MM.1S (cell line): ENCODE data around the gene SNX20.

ENCODE experiments used
- CTCF ChIP-seq: fragments of 300-600 bp; sonication (generic); IDR thresholded peaks from 2 replicates; pipeline ENCODE4 v1.5.1; 2016; ENCODE audit warnings: antibody characterized with exemption, low read length, mixed read lengths
- EZH2 ChIP-seq: fragments of 300-600 bp; sonication (generic); optimal IDR thresholded peaks from 2 replicates; pipeline ENCODE3; 2017; ENCODE audit warnings: low read depth, mild to moderate bottlenecking, antibody characterized with exemption, low read length, mixed read lengths
- EZH2phosphoT487 ChIP-seq: fragments of 300-600 bp; sonication (generic); IDR thresholded peaks from 2 replicates; pipeline ENCODE4 v1.6.1; 2018; ENCODE audit warnings: antibody characterized with exemption, low read length

GRCh38 chr16:50626868-50627267 is 54.2 kb downstream of the SNX20 start:
- TF ChIP-seq CTCF (no peak), EZH2 (no peak), EZH2phosphoT487 (no peak)
